NCI-H2196 treated with DMSO at 0.1 percent for 48 hours (cell line): ENCODE data around the gene FUT7.
"Not testable (repeated sequence)": the region's sequence is repeated elsewhere in the genome, so short reads cannot be mapped to it uniquely, and the experiment has no call there.

Source experiments
- DNase-seq: peaks from one replicate; lab custom pipeline; 2025; ENCODE audit not compliant: unreplicated experiment; lab: John Stamatoyannopoulos, UW

FUT7 gene

DNA sequence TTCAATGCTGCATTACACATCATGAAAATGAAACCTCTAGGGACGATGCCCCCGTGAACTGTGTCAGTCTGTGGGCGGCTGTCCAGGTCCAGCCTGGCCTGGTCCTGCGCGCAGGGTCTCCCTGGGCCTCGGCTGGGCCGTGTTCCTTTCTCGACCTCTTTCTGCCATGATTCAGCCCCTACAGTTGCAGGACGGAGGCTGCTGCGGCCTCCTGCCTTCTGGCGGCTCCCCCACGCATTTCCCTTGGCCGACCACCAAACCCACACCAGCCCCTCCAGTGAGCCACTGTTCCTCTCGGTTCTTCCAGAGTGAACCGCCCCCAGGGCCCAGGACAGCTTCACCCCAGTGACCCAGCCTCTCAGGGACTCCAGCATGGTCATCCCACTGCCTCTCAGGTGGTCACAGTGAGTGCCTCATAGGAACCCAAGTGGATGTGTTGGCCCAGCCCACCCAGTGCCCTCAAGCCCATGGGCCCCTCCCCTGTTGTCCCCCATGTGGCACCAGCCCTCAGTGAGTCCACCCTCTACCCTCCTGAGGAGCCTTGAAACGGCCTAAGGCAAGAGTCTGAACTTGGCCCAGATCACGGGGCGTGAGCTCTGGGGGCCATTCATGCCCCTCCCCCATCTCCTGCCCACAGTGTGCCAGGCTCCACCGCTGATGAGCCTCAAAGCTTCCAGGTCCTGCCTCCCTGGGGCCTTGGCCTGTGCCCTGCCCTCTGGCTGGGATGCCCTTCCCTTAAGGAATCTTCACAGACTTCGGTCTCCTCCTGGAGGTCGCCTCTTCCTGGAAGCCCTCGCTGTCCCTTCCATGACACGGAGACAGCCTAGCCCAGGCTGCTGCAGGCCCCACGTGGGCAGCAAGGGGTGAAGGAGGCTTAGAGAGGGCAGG, 25.5 kb downstream of the FUT7 start:
- DNase-seq, result no peak

DNA sequence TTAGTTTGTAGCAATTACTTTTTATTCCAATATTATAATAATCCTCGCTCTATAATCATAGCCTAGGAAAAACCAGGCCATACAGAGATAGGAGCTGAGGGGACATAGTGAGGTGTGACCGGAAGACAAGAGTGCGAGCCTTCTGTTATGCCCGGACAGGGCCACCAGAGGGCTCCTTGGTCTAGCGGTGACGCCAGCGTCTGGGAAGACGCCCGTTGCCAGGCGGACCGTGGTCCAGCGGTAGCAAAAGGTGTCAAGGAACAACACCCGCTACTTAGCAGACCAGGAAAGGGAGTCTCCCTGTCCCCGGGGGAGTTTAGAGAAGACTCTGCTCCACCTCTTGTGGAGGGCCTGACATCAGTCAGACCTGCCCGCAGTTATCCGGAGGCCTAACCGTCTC, 27.6 kb downstream of the FUT7 start:
- DNase-seq, result not testable (repeated sequence)

DNA sequence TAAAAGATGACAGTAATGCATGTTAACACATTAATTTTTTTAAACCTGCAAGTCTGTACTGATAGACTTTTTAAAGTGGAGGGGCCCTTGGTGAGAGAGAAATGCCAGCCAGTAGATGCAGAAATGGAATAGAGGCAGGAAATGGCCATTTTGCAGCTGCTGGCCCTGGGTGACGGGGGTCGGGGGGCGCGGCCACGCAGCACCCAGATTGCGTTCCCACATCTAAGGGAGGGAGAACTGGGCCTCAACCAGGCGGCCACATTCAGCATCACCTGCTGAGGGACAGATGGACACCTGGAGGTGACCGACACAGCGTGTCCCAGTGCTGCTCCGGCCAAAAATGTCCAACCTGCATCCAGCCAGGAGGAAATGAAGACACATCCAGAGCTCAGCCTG, 29.2 kb downstream of the FUT7 start:
- no peak for DNase-seq

DNA sequence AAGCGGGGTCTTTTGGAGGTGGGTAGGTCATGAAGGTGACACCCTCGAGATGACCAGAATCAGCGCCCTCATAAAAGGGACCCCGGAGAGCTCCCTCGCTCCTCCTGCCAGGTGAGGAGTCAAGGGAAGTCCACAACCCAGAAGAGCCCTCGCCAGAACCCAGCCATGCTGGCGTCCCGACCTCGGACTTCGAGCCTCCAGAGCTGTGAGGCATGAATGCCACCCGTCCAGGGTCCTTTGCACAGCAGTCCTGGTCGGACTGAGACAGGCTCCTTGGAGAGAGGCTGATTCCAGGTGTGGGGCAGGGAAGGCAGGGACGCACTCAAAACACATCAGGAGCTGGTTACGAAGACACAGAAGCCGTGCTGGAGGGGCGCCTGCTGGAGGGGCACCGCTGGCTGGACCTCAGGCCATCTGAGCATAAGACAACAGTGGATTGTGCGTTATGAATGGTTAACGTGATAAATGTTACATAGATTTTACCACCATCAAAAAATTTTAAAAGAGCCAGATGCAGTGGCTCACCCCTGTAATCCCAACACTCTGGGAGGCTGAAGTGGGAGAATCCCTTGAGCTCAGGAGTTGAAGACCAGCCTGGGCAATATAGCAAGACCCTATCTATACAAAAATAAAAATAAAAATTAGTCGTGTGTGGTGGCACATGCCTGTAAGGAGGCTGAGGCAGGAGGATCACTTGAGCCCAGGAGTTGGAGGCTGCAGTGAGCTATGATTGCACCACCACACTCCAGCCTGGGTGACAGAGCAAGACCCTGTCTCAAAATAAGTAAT, 29.8 kb downstream of the FUT7 start:
- no peak for DNase-seq

DNA sequence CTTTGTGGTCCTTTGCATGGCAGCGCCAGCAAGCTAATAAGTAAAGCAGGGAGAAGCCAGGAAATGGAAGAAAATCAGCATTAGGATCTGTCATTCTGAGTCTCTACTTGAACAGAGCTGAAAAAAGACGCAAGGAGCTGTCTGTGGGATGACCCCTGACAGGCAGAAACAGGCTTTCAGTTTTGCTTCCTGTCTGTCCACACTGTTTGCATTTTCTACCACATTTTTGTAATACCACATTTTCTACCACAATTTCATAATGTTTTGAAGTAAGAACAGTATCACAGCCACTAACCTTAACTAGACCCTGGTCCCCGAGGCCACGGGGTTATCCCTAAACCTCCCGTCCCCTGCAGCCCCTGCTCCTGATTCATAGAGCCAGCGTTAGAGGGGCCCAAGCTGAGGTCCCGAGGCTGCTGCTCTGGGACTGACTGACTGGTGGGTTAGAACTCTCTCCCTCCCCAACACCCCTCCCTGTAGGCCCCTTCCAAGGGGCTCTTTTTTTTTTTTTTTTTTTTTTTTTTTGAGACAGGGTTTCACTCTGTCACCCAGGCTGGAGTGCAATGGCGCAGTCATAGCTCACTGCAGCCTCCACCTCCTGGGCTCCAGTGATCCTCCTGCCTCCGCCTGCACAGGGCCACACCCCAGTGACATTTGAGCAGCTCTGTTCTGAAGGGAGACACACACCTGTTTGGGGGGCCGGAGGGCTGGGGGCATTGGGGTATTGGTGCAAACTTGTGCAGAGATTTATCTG, 31.5 kb downstream of the FUT7 start:
- DNase-seq, result no peak

DNA sequence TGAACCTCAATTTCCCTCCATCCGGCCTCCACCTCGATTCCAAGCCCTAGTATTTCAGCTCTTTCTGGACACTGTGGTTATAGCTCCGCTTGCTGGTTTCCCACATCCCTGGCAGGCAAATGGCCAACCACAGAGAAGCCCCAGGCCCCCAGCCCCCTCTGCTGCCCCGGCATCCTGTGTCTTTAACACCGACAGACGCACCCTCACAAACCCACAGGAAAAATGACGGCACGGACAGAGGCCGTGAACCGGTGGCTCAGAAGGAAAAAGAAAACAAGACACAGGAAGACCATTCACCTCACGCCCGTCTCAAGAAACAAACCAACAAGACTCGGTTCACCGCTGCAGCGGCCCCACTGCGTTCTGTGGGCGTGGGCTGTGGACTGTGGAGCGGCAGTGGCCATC, 34.1 kb downstream of the FUT7 start:
- DNase-seq, result no peak

DNA sequence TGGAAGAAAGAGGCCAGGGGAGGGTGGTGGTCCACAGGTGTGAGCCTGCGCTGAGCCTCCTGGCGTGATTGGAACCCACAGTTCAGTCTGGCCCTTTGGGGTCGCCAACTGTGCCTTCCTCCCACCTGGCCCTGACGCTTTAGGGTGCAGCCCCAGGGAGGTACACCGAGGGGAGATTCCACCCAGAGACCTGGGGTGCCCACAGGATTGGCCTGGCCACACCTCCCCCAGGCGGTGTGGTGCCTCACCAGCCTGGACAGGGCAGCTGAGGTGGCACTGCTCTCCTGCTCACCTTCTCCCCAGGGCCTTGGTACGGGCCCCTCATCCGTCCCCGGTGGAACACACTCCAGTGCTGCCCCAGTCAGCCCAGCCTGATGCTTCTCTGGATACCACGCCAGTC, 34.5 kb downstream of the FUT7 start:
- DNase-seq, result no peak

DNA sequence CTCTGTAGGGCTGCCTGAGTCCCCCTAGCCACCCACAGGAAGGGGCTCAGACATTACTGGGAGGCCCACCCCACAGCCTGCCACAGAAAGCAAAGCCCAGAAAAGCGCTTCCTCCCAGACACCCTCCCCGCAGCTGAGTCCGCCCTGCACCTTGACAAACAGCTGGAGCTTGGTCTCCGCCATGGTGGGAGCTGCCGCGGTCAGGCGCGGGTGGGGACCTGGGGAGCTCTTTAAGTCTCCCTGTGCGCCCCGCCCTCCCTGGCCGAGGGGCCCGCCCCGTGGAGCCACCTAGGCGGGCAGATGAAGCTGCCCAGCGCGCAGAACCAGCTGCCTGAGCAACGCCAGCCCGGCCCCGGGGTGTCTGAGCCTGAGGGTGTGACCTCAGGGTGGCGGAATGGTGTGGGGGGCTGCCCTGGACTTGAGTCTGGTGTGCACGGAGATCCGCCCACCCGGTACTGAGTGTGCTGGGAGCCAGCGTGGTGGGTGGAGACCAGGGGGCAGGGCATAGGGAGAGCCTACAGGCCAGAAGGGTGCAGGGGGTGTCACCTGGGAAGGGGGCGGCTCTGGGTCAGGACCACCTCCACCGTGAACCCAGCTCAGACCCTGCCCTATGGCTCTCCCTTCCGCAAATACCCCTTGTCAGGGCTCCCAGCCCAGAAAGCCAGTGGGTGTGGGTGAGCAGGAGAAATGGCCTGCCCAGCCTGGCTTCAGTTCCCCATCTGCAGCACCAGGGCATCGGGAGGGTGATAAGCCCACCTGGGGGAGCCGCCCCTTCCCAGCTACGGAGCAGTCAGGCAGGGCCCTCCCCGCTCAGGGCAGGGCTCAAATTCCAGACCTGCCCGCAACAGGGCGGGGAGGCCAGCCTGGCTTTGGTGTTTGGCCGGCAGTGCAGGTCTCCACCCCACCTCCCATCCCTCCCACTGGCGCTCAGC, 35.3 kb downstream of the FUT7 start, which contains the start of gene CLIC3:
CLIC3 (minus strand) TSS at position 208 of the 932 bp plus-strand sequence; CDS start at position 183, 25 bp downstream.
- no peak for DNase-seq

DNA sequence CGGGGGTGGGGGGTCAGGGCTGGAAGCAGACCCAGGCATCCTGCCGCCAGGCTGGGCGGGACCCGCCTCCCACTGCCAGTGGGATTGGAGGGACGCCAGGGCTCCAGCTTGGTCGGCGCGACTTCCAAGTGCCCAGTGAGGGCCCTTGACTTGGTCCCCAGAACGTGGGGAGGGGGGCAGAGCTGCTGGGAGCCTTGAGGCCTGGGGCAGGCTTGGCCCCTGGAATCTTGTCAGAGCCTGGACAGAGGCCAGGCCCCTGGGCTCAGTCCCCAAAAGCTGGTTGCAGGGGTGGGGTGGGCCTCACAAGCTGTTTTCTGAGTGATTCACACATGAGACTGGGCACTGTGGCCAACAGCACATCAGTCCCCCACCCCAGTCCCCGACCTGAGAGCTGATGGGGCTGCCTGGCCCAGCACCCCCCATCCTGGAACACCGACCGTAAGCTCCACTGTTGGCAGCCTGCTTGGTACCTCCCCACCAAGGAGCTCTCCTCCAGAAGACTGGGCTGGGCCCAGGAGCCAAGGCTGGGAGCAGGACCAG, 36.0 kb downstream of the FUT7 start:
- DNase-seq, result no peak

DNA sequence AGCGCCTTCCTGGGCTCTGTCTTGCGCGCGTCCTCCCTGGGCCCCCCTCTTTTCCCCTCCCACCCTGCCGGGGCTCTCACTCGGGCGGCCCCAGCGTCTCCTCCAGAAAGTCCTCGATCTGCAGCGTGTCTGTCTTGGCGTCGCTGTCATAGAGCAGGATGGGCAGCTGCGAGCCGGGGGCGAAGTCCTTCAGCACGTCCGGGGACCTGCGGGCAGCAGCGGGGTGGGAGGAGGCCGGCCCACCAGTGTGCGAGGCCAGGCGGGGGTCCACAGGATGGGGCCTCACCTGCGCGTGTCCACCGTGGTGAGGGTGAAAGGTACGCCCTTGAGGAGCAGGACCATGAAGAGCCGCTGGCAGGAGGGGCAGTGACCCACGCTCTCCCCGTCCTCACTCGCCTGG, 36.5 kb downstream of the FUT7 start:
- DNase-seq, result no peak

DNA sequence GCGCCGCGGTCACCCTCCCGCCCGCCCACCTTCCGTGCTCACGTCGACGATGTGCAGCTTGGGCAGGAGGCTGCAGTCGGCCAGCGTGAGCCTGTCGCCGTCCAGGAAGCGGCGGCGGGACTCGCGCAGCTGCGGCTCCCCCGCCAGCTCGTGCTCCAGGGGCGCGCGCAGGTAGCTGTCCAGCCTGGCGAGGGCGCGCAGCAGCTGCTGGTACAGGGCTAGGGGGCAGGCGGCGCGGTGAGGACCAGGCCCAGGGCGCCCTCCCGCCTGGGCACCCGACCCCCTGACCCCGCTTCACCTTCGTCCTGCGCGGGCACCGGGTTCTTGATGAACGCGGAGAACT, 37.0 kb downstream of the FUT7 start:
- no peak for DNase-seq

DNA sequence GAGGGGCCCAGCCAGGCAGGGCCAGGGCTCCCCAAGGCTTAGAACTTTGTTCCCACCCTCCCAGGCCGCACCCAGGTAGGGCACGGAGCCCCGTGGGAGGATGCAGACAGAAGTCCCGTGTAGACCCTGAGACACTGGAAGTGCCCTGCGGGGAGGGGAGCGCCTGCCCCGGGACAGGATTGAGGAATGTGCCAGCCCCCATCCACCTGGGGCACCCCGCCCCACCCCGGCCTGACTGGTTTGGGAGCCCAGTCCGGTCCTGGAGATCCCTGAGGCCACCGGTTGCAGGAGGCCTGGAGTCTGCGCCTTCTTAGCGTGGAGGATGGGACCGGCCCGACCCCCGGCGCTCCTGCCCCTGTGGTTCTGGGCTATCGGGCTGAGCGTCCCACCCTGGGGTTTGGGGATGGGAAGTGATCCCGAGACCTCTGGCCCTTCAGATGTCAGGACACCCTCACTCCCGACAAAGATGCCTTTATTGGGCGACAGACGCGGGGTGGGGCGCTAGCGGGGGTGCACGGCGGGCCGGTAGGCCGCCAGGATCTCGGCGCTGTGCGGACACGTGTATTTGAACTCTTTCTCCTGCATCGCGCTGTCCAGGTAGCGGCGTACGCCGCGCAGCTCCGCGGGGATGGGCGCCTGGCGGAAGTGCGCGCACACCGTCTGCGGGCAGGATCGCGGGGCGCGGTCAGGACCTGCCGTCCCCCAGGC, 37.6 kb downstream of the FUT7 start:
- no peak for DNase-seq

DNA sequence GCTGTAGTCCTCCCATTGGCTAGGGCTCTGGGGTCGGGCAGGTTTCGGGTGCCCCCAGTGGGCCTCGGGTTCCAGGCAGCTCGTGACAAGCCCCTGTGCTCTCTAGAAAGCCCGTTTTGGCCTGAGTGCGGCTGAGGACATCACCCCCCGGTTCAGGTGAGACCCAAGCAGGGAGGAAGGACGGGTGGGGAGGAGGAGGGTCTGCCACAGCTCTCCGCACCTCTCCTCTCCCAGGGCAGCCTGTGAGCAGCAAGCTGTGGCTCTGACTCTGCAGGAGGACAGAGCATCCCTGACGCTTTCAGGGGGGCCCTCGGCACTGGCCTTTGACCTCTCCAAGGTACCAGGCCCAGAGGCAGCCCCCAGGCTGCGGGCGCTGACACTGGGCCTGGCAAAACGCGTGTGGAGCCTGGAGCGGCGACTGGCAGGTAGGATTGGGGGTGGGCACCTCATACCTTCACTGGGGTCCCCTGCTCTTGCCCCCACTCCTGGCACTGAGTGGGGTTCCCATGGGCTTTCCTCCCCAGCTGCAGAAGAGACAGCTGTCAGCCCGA, 39.0 kb downstream of the FUT7 start:
- DNase-seq, result no peak

DNA sequence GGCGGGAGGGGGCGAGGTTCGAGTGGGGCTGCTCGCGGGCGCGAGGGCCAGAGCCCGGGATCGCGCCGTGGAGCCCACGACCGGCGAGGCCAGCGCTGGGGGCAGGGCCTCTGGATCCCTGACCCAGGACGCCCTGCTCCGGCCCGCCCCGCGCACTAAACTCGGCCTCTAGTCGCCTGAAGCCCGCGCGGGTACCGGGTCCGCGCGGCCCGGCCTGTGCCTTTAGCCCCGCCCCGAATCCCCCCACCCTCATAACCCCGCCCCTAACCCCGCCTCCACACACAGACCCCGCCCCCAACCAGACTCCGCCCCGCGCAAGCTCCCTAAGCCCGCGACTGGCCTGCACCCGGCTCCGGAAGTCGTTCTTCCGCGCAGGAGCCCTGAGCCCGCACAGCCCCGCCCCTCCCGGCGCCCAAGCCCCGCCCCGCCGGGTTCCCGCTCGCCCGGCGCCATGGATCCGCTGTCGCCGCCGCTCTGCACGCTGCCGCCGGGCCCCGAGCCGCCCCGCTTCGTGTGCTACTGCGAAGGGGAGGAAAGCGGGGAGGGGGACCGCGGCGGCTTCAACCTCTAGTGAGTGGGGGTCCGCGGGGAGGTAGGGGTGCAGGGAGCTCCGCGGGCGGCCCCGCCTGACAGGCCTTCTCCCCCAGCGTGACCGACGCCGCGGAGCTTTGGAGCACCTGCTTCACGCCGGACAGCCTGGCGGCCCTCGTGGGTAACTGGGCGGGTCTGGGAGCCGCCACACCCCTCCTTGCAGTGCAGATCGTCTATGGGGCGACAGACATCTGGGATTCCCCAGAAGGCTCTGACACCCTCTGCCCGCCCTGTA, 39.7 kb downstream of the FUT7 start, which contains the start of gene PAXX:
PAXX (plus strand) TSS at position 430 of the 826 bp plus-strand sequence; CDS start at position 452, 22 bp downstream.
- peak; percentile 73 for DNase-seq

DNA sequence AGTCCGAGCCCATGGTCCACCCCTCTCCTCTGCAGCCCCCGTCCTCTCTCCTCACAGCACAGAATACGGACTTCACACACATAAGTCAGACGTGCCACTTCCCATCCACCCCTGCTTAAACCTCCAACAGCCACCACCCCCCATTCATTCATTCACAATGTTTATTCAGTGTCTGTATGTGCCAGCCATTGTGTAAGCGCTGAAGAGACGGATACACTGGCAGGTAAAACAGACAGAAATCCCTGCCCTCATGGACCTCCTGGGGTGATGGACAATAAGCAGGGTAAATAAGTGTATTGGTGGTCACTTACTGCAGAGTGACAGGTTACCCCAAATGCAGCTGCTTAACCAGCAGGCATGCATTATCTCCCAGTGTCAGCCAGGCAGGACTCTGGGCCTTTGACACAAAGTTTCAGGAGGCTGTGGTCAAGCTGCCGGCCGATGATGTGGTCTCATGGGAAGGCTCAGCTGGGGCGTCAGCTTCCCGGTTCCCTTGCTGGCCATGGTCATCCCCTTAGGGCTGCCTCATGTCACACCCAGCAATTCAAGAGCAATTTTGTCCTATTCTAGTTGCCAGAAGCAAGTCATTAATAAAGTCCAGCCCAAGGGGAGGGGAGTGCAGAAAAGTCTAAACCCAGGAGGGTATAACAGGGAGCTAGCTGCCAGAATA, 41.5 kb downstream of the FUT7 start:
- DNase-seq, result no peak

DNA sequence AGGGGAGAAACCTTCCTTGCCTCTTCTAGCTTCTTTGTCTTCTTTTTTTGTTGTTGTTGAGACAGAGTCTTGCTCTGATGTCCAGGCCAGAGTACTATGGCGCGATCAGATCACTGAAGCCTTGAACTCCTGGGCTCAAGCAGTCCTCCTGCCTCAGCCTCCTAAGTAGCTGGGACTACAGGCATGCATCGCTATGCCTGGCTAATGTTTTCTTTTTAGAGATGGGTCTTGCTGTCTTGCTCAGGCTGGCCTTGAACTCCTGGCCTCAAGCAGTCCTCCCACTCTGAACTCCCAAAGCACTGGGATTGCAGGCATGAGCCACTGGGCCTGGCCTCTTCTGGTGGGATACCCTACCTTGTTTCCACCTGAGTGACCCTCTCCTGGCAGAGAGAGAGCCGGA, 43.0 kb downstream of the FUT7 start:
- DNase-seq, result no peak

DNA sequence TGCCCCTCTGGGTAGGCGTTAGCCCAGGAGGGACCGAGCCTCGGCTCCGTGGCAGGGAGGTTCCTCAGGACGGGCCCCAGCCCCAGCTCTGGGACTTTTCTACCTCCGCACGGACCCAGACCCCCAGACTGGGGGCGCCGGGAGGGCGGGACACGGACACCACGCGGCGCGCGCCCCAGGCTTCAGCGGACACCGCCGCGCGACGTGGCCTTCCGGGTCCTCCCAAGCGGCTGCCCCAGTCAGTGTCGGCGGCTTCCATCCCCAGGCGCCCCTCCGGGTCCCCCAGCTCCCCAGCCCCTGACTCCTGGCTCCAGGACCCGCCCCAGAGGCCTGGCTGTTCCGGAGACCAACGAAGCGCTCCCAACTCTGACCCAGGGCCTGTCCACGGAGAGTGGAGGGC, 46.0 kb downstream of the FUT7 start:
- no peak for DNase-seq
